Astrocyte (in vitro differentiated cells and primary cell): Measurements from ENCODE around the gene ZNF618. TPM values are rescaled to one million over a fixed set of nuclear protein-coding genes. Genes with fewer than 3 reads are reported as not detected.
"Not testable (repeated sequence)": the region's sequence is repeated elsewhere in the genome, so short reads cannot be mapped to it uniquely, and the experiment has no call there.

Source experiments
- DNase-seq: peaks from one replicate; pipeline ENCODE4 v3.0.0-alpha.2; 2010; ENCODE audit warnings: low read depth
- FAIRE-seq: peaks from 2 replicates; lab custom pipeline; 2011; peaks lifted over from hg19 to GRCh38; lab: Jason Lieb, UNC
- H2AFZ ChIP-seq: 2 replicates; pipeline ENCODE4 v1.6.0; 2012; ENCODE audit warnings: low read depth, low read length, inconsistent platforms
- H3K27ac ChIP-seq: 2 replicates; pipeline ENCODE4 v1.5.1; 2011; ENCODE audit warnings: low read depth, low read length, inconsistent platforms
- H3K27me3 ChIP-seq: 2 replicates; pipeline ENCODE4 v1.6.0; 2011; ENCODE audit warnings: low read length, inconsistent platforms; ENCODE audit not compliant: insufficient read depth
- H3K36me3 ChIP-seq: 2 replicates; pipeline ENCODE4 v1.5.1; 2011; ENCODE audit warnings: low read length, inconsistent platforms; ENCODE audit not compliant: insufficient read depth
- H3K4me1 ChIP-seq: 2 replicates; pipeline ENCODE4 v1.5.1; 2011; ENCODE audit warnings: low read length, inconsistent platforms; ENCODE audit not compliant: insufficient read depth
- H3K4me2 ChIP-seq: 2 replicates; pipeline ENCODE4 v1.6.0; 2012; ENCODE audit warnings: low read length, inconsistent platforms
- H3K4me3 ChIP-seq: 2 replicates; pipeline ENCODE4 v1.5.1; 2011; ENCODE audit warnings: low read depth, mild to moderate bottlenecking, low read length, inconsistent platforms; ENCODE audit not compliant: insufficient read depth
- H3K79me2 ChIP-seq: 2 replicates; pipeline ENCODE4 v1.6.0; 2012; ENCODE audit warnings: mild to moderate bottlenecking, low read length, inconsistent platforms; ENCODE audit not compliant: insufficient read depth
- H3K9ac ChIP-seq: 2 replicates; pipeline ENCODE4 v1.6.0; 2012; ENCODE audit warnings: mild to moderate bottlenecking, low read length, inconsistent platforms
- H3K9me3 ChIP-seq: 2 replicates; pipeline ENCODE4 v1.5.1; 2012; ENCODE audit warnings: low read depth, mild to moderate bottlenecking, low read length, inconsistent platforms; ENCODE audit not compliant: insufficient read depth
- H4K20me1 ChIP-seq: 2 replicates; pipeline ENCODE4 v1.6.0; 2012; ENCODE audit warnings: low read length, inconsistent platforms; ENCODE audit not compliant: insufficient read depth
- H3K27ac Mint-ChIP-seq: one replicate; pipeline ENCODE4 v1.8.0; 2021; ENCODE audit warnings: mild to moderate bottlenecking, mixed read lengths; ENCODE audit not compliant: unreplicated experiment
- H3K27me3 Mint-ChIP-seq: one replicate; pipeline ENCODE4 v1.8.0; 2021; ENCODE audit warnings: low read depth, mixed read lengths; ENCODE audit not compliant: unreplicated experiment
- H3K36me3 Mint-ChIP-seq: one replicate; pipeline ENCODE4 v1.8.0; 2021; ENCODE audit warnings: low read depth, mixed read lengths; ENCODE audit not compliant: unreplicated experiment
- H3K4me1 Mint-ChIP-seq: one replicate; pipeline ENCODE4 v1.8.0; 2021; ENCODE audit warnings: low read depth, mixed read lengths; ENCODE audit not compliant: unreplicated experiment
- H3K4me3 Mint-ChIP-seq: one replicate; pipeline ENCODE4 v1.8.0; 2021; ENCODE audit warnings: mild to moderate bottlenecking, moderate library complexity, mixed read lengths; ENCODE audit not compliant: unreplicated experiment
- H3K9me3 Mint-ChIP-seq: one replicate; pipeline ENCODE4 v1.8.0; 2021; ENCODE audit warnings: mild to moderate bottlenecking, mixed read lengths; ENCODE audit not compliant: unreplicated experiment
- EZH2 ChIP-seq: IDR thresholded peaks from 2 replicates; pipeline ENCODE4 v1.6.1; 2012; ENCODE audit warnings: mild to moderate bottlenecking, low read length, inconsistent platforms; ENCODE audit not compliant: insufficient read depth
- total RNA-seq: library from RNA; stranded (reverse); gene quantifications from 2 replicates; pipeline ENCODE4 v1.2.1, GENCODE V29; 2021
- TF ChIP-seq, protein P1 (sequence below): IDR thresholded peaks from 2 replicates; pipeline ENCODE4 v1.5.1; 2011; ENCODE audit warnings: low read depth, mild to moderate bottlenecking, inconsistent platforms, low read length, moderate library complexity; ENCODE audit not compliant: insufficient read depth

ZNF618 gene
- total RNA-seq, 1 donor from 2014 or later: 30.1 TPM

DNA sequence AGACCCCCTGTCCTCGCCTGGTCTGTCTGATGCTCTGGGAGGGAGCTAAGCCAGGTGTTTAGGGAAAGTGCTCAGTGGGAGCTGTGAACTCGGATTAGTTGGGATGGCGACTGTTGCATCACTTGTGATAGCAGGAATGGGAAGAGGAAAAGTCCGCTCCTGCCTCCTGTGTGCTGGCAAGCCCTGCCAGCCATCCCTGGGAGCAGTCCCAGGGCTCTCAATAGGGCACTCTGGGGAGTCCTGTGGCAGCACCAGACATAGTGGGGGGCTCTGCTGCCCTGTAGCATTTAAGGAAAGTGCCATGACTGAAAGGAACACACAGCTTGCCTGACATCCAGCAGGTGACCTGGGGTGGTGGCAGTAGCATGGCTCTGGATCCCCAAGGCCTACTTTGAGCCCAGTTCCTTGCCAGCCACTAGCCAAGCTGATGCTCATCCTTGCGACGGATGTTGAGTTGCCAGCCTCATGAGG lies 120.5 kb downstream of the ZNF618 start:
- no peak for TF ChIP-seq EZH2
- TF ChIP-seq, protein P1, sequence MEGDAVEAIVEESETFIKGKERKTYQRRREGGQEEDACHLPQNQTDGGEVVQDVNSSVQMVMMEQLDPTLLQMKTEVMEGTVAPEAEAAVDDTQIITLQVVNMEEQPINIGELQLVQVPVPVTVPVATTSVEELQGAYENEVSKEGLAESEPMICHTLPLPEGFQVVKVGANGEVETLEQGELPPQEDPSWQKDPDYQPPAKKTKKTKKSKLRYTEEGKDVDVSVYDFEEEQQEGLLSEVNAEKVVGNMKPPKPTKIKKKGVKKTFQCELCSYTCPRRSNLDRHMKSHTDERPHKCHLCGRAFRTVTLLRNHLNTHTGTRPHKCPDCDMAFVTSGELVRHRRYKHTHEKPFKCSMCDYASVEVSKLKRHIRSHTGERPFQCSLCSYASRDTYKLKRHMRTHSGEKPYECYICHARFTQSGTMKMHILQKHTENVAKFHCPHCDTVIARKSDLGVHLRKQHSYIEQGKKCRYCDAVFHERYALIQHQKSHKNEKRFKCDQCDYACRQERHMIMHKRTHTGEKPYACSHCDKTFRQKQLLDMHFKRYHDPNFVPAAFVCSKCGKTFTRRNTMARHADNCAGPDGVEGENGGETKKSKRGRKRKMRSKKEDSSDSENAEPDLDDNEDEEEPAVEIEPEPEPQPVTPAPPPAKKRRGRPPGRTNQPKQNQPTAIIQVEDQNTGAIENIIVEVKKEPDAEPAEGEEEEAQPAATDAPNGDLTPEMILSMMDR: no peak

DNA sequence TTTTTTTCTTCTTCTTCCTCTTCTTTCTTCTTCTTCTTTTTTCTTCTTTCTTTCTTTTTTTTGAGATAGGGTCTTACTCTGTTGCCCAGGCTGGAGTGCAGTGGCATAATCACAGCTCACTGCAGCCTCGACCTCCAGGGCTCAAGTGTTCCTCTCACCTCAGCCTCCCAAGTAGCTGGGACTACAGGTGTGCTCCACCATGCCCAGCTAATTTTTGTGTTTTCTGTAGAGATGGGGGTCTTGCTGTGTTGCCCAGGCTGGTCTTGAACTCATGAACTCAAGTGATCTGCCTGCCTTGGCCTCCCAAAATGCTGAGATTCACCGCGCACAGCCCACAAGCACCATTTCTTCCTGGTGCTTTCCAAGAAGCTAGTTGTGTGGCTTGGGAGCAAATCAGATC lies 121.0 kb downstream of the ZNF618 start:
- not testable (repeated sequence) for H2AFZ ChIP-seq, H3K4me2 ChIP-seq, H3K4me3 ChIP-seq, H3K79me2 ChIP-seq, H3K9me3 ChIP-seq, DNase-seq, H3K36me3 ChIP-seq, H3K4me3 Mint-ChIP-seq, H3K27ac Mint-ChIP-seq, H3K4me1 ChIP-seq, H3K4me1 Mint-ChIP-seq, H3K9ac ChIP-seq, H3K27ac ChIP-seq, FAIRE-seq, H3K27me3 Mint-ChIP-seq, H3K27me3 ChIP-seq, H3K9me3 Mint-ChIP-seq
- H4K20me1 ChIP-seq: peaks cover 81% of the 10 kb centered on the region
- peaks cover 23% of the 10 kb centered on the region for H3K36me3 Mint-ChIP-seq

More for the DNA sequence above, 120.5 kb downstream of the ZNF618 start:
- H3K36me3 ChIP-seq: no peaks in the 10 kb centered on the region
- no peak overlapping the region for H3K4me2 ChIP-seq
- FAIRE-seq (no peak), DNase-seq (no peak)
- no peaks in the 10 kb centered on the region for H3K27me3 ChIP-seq
- peaks cover 5% of the 10 kb centered on the region for H3K4me1 Mint-ChIP-seq
- peaks cover 9% of the 10 kb centered on the region for H3K4me1 ChIP-seq
- no peak overlapping the region for H3K4me3 ChIP-seq
- H3K9me3 Mint-ChIP-seq: no peaks in the 10 kb centered on the region
- H3K4me3 Mint-ChIP-seq: no peak overlapping the region
- H3K9me3 ChIP-seq: no peaks in the 10 kb centered on the region
- H4K20me1 ChIP-seq: peaks cover 84% of the 10 kb centered on the region
- no peaks in the 10 kb centered on the region for H3K27me3 Mint-ChIP-seq
- peaks cover 26% of the 10 kb centered on the region for H3K36me3 Mint-ChIP-seq
- no peak overlapping the region for H2AFZ ChIP-seq
- peaks cover 8% of the 10 kb centered on the region for H3K79me2 ChIP-seq
- no peak overlapping the region for H3K27ac Mint-ChIP-seq
- no peak overlapping the region for H3K9ac ChIP-seq
- H3K27ac ChIP-seq: no peak overlapping the region

DNA sequence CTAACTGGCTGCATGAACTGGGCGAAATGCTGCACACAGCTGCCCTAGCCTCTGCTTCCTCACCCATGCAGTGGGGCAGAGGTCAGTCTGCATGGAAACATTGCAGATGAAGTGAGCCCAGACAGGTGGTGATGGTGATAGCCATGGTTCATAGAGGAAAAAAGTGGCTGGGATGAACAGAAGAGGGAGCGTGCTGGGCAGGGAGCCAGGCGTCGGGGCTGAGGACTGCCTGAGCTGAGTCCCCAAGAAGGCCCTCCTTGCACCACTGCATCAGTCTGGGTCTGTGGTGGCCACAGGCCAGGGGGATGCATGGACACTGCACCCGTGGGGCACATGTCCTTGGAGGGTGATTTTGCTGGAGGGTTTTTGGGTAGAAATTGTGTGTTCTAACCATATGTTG lies 121.5 kb downstream of the ZNF618 start:
- DNase-seq: no peak

More for the DNA sequence above, 121.5 kb downstream of the ZNF618 start:
- Mint-ChIP-seq H3K36me3 (peaks cover 23% of the 10 kb centered on the region), H3K27me3 (no peaks in the 10 kb centered on the region), H3K9me3 (no peaks in the 10 kb centered on the region), H3K4me3 (no peak overlapping the region), H3K4me1 (peaks cover 5% of the 10 kb centered on the region), H3K27ac (no peak overlapping the region)
- TF ChIP-seq, protein P1: no peak
- no peak for TF ChIP-seq EZH2
- peaks cover 5% of the 10 kb centered on the region for H3K79me2 ChIP-seq
- H3K4me3 ChIP-seq: no peak overlapping the region
- no peak overlapping the region for H3K4me2 ChIP-seq
- no peaks in the 10 kb centered on the region for H3K36me3 ChIP-seq
- no peak overlapping the region for H3K9ac ChIP-seq
- H3K27me3 ChIP-seq: no peaks in the 10 kb centered on the region
- FAIRE-seq: no peak
- H3K4me1 ChIP-seq: peaks cover 9% of the 10 kb centered on the region
- H3K9me3 ChIP-seq: no peaks in the 10 kb centered on the region
- no peak overlapping the region for H3K27ac ChIP-seq
- H4K20me1 ChIP-seq: peaks cover 75% of the 10 kb centered on the region
- no peak overlapping the region for H2AFZ ChIP-seq
